ENCODE results near the gene SRPK1. TPM values are rescaled to one million over a fixed set of nuclear protein-coding genes. Genes with fewer than 3 reads are reported as not detected.

Gene SRPK1
- total and polyA plus RNA-seq, 2 of the 13 experiments (the other 11 are each of a cell fraction or from before 2014, with no cell fraction given) = 56.4 to 142 TPM

GRCh38 chr6:35823601-35824000 is 97.3 kb downstream of the SRPK1 start:
- no peak for DNase-seq (ENCODE audit: low spot score)
- no TSS peak for BruUV-seq (replicated peaks)
- Histone ChIP-seq H3K79me2 (ENCODE audit: insufficient read depth, low read length) (no peaks in the 10 kb centered on the region), H3K27me3 (ENCODE audit: control insufficient read depth in 1 of 2, insufficient read depth in 2 of 2, low read length in 2 of 2) (no peaks in the 10 kb centered on the region), H3K4me2 (ENCODE audit: low read depth, low read length) (no peak overlapping the region), H3K36me3 (replicated peaks in 1 of 2; ENCODE audit: control insufficient read depth in 1 of 2, insufficient read depth in 2 of 2, low read length in 2 of 2) (no peaks in the 10 kb centered on the region), H3K27ac (ENCODE audit: extremely low read length, insufficient read depth, low read length) (no peak overlapping the region), H3K9ac (ENCODE audit: insufficient read depth, low read depth, low read length) (no peak overlapping the region), H3K4me1 (ENCODE audit: insufficient read depth, low read length) (peaks cover 11% of the 10 kb centered on the region; the same call in 1 of the 2 replicates), H4K20me1 (ENCODE audit: insufficient read depth, low read length) (no peaks in the 10 kb centered on the region), H2AFZ (ENCODE audit: low read length) (no peak overlapping the region), H3K9me3 (ENCODE audit: low read length) (no peaks in the 10 kb centered on the region), H3K4me3 (replicated peaks in 1 of 3; ENCODE audit: insufficient read depth in 1 of 3, low read depth in 2 of 3, low read length in 3 of 3) (no peak overlapping the region)
- POLR2A ChIA-PET = no interaction called here
- FAIRE-seq = no peak
- in situ Hi-C loops (cut with HindIII; ENCODE audit: extremely low pct_ligation_motif_present, low pct_unique_long_range_greater_than_20kb) (no loop called here), intact Hi-C loops (cut with micrococcal nuclease; ENCODE audit: unreplicated experiment) (no loop called here)
- WGBS (ENCODE audit: low lambda C conversion rate) = 79% methylated on average over 2 of the region's 2 CpGs
- no peak for ATAC-seq
- CTCF ChIA-PET (ENCODE audit: low intra/inter-chr PET ratio, low total read pairs) = no interaction called here
- no peak for TF ChIP-seq ZNF317 (CRISPR knock-in tag; IDR thresholded peaks at IDR 0.05)
- TF ChIP-seq NFE2L1 (CRISPR knock-in tag; IDR thresholded peaks at IDR 0.05; ENCODE audit: borderline replicate concordance) = no peak
- TF ChIP-seq ZNF597 (CRISPR knock-in tag; IDR thresholded peaks at IDR 0.05) = no peak
- TF ChIP-seq ZNF543 (CRISPR knock-in tag; IDR thresholded peaks at IDR 0.05) = no peak
- no peak for TF ChIP-seq ZSCAN20 (CRISPR knock-in tag; IDR thresholded peaks at IDR 0.05; ENCODE audit: borderline replicate concordance)
- TF ChIP-seq GATAD1 (CRISPR knock-in tag; IDR thresholded peaks at IDR 0.05) = no peak
- TF ChIP-seq ZNF18 (CRISPR knock-in tag; IDR thresholded peaks at IDR 0.05; ENCODE audit: insufficient replicate concordance) = no peak
- TF ChIP-seq KAT7 (CRISPR knock-in tag; IDR thresholded peaks at IDR 0.05; ENCODE audit: borderline replicate concordance) = no peak
- TF ChIP-seq KDM4B (CRISPR knock-in tag; IDR thresholded peaks at IDR 0.05) = no peak
- no peak for TF ChIP-seq ZNF710 (CRISPR knock-in tag; IDR thresholded peaks at IDR 0.05; ENCODE audit: borderline replicate concordance)
- TF ChIP-seq ZNF33A (CRISPR knock-in tag; IDR thresholded peaks at IDR 0.05; ENCODE audit: borderline replicate concordance) = no peak
- TF ChIP-seq, protein P1, sequence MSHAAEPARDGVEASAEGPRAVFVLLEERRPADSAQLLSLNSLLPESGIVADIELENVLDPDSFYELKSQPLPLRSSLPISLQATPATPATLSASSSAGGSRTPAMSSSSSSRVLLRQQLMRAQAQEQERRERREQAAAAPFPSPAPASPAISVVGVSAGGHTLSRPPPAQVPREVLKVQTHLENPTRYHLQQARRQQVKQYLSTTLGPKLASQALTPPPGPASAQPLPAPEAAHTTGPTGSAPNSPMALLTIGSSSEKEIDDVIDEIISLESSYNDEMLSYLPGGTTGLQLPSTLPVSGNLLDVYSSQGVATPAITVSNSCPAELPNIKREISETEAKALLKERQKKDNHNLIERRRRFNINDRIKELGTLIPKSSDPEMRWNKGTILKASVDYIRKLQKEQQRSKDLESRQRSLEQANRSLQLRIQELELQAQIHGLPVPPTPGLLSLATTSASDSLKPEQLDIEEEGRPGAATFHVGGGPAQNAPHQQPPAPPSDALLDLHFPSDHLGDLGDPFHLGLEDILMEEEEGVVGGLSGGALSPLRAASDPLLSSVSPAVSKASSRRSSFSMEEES (CRISPR knock-in tag; IDR thresholded peaks at IDR 0.05) = no peak
- TF ChIP-seq ZNF552 (CRISPR knock-in tag; IDR thresholded peaks at IDR 0.05; ENCODE audit: borderline replicate concordance) = no peak

Measured in HepG2 (cell line).